Activated CD4-positive, CD25-positive, alpha-beta regulatory T cell treated with anti-CD3 and anti-CD28 coated beads, Interleukin-2, amount 50 U/mL, for 24 hours (primary cell): Measurements from ENCODE around the gene PLCB1.
"Not testable (repeated sequence)": the region's sequence is repeated elsewhere in the genome, so short reads cannot be mapped to it uniquely, and the experiment has no call there.

ENCODE experiments used
- ATAC-seq, 2 donors: fragments of 150-1000 bp; cut with Tn5 transposase; one replicate each; pipeline ENCODE4 v1.10.0; 2021; ENCODE audit warnings: mild to moderate bottlenecking in 1 of 2, moderate library complexity in 1 of 2

The PLCB1 gene

GRCh38 chr20:8156235-8157079 is 24.4 kb downstream of the PLCB1 start:
- peak; percentile 64 to 78 for ATAC-seq

GRCh38 chr20:8159217-8159616 is 27.2 kb downstream of the PLCB1 start:
- not testable (repeated sequence) for ATAC-seq

GRCh38 chr20:8161264-8162071 is 29.4 kb downstream of the PLCB1 start:
- ATAC-seq: no peak

- no peak for ATAC-seq
These were observed 30.5 kb downstream of the PLCB1 start for GRCh38 chr20:8162610-8163009.

- ATAC-seq: no peak
These were observed 31.5 kb downstream of the PLCB1 start for GRCh38 chr20:8163543-8163942.

GRCh38 chr20:8166730-8167129 is 34.7 kb downstream of the PLCB1 start:
- ATAC-seq: no peak

GRCh38 chr20:8168785-8169288 is 36.8 kb downstream of the PLCB1 start:
- no peak for ATAC-seq

GRCh38 chr20:8170921-8171320 is 38.9 kb downstream of the PLCB1 start:
- ATAC-seq: no peak

GRCh38 chr20:8172191-8172590 is 40.1 kb downstream of the PLCB1 start:
- ATAC-seq: no peak

GRCh38 chr20:8175741-8176675 is 43.9 kb downstream of the PLCB1 start:
- ATAC-seq: no peak

- no peak for ATAC-seq
These were observed 51.5 kb downstream of the PLCB1 start for GRCh38 chr20:8183526-8183925.

GRCh38 chr20:8187740-8188139 is 55.7 kb downstream of the PLCB1 start:
- ATAC-seq: no peak

GRCh38 chr20:8190043-8190880 is 58.2 kb downstream of the PLCB1 start:
- no peak for ATAC-seq

- ATAC-seq: no peak
These were observed 62.7 kb downstream of the PLCB1 start for GRCh38 chr20:8194721-8195120.

GRCh38 chr20:8196096-8196495 is 64.0 kb downstream of the PLCB1 start:
- ATAC-seq: no peak

GRCh38 chr20:8200220-8200619 is 68.2 kb downstream of the PLCB1 start:
- ATAC-seq: no peak

- ATAC-seq: no peak
These were observed 71.3 kb downstream of the PLCB1 start for GRCh38 chr20:8203366-8203765.

GRCh38 chr20:8205996-8206395 is 73.9 kb downstream of the PLCB1 start:
- ATAC-seq: no peak

GRCh38 chr20:8208226-8208625 is 76.2 kb downstream of the PLCB1 start:
- no peak for ATAC-seq

- no peak for ATAC-seq
These were observed 77.0 kb downstream of the PLCB1 start for GRCh38 chr20:8209061-8209460.

- no peak for ATAC-seq
These were observed 78.7 kb downstream of the PLCB1 start for GRCh38 chr20:8210749-8211148.

GRCh38 chr20:8212286-8212685 is 80.2 kb downstream of the PLCB1 start:
- ATAC-seq: peak; percentile 32 to 46
